HG03196 (cell line): ENCODE data around the gene ZNF865.

ENCODE experiments used
- ATAC-seq: cut with Tn5 transposase; IDR thresholded peaks from one replicate; pipeline ENCODE4 v1.9.1; 2021; ENCODE audit not compliant: unreplicated experiment

ZNF865 gene

DNA sequence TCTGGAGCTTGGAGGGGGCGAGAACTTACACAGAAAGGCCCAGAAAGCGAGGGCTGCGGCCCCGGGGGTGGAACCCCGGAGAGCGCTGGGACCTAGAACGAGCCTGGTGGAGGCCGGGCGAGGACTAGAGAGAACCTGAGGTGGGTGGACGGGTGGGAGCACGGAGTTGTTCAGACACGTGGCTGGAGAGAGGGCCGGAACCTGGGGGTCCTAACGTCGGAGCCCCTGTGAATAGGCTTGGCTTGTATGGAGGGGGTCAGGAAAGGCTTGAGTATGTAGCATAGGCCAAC is 38.4 kb downstream of the ZNF865 start:
- no peak for ATAC-seq

DNA sequence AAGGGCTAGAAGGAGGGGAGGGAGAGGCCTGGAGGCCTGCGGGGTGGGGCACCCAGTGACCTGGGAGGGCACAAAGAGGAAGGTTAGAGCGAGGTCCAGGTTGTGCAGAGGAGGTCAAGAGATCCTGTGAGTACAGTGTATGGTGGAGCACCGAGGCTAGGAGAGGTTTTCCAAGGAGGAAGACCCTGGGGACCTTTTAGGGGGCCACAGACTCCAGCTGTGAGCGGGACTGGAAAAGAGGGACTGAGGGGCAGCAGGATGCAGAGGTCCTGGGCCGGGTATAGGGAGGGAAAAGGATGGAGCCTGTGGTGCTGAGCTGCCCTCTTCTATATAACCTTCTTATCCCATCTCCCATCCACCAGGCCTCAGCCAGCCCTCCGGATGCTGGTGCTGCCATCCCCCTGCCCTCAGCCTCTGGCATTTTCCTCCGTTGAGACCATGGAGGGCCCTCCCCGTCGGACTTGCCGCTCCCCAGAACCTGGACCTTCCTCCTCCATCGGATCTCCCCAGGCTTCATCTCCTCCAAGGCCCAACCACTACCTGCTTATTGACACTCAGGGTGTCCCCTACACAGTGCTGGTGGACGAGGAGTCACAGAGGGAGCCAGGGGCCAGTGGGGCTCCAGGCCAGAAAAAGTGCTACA is 38.9 kb downstream of the ZNF865 start:
- ATAC-seq: no peak

DNA sequence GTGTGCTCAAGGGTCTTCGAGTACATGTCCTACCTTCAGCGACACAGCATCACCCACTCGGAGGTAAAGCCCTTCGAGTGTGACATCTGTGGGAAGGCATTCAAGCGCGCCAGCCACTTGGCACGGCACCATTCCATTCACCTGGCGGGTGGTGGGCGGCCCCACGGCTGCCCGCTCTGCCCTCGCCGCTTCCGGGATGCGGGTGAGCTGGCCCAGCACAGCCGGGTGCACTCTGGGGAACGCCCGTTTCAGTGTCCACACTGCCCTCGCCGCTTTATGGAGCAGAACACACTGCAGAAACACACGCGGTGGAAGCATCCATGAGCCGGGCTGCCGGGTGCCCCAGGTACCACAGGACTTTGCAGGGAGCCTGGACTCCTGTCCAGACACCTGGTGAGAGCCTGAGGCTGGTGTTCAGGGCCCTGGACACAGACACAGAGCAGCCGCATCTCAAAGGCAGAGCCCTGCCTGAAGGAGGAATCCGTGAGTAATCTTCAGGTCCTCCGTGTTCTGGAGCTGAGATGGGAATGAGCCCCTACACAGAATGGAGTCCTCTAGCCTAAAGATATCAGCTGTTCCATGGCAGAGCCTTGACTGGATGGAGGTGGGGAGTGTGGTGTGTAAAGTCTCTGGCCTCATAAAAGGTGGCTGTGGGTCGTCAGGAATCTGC is 39.5 kb downstream of the ZNF865 start:
- ATAC-seq: no peak

DNA sequence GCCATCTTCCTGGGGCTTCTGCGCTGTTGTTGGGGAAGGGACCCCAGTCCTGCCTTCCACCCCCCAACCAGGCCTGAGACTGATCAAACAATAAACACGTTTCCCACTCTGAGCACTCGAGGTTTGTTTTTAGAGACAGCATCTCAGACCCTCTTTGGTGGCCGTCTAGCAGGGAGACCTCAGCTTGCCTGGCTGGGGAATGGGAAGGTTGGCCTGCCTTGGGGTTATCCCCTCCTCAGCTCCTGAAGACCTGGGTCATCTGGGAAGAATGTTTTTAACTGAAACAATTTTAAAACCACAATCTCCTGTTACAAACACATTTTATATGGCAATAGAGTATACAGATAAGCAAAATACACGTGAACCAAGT is 40.0 kb downstream of the ZNF865 start:
- ATAC-seq: no peak

DNA sequence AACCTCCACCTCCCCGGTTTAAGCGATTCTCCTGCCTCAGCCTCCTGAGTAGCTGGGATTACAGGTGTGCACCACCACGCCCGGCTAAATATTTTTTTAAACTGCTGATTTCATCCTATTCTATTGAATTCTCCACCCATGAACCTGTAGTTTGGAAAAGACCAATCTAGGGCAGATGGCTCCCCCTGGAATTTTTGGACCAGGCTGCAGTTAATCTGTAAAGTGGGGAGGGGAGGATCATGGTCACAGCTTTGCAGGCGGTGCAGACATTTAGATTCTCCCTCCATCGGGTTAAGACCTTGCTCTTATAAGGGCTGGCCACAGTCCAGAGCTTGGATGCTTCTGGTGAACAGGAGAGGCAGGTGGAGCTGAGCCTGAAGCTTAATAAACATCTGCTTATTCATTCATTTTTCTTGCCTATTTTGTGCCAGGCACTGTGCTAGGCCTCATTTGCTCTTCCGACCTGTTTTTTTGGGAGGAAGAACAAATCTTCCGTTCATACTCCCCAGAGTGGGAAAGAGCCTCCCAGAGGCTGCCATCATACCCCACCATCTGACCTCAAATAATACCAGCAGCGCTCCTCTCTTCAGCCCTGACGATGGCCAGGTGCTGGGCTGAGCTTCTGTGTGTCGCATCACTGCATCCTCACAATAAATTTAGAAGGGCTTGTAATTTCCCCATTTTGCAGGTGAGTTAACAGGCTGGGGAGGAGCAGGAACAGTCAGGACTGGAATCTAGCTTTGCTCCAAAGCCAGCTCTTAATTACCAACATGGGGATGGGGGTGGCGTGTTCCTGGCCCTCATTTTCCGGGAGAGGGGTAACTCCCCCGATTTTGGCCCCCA is 41.7 kb downstream of the ZNF865 start:
- no peak for ATAC-seq

DNA sequence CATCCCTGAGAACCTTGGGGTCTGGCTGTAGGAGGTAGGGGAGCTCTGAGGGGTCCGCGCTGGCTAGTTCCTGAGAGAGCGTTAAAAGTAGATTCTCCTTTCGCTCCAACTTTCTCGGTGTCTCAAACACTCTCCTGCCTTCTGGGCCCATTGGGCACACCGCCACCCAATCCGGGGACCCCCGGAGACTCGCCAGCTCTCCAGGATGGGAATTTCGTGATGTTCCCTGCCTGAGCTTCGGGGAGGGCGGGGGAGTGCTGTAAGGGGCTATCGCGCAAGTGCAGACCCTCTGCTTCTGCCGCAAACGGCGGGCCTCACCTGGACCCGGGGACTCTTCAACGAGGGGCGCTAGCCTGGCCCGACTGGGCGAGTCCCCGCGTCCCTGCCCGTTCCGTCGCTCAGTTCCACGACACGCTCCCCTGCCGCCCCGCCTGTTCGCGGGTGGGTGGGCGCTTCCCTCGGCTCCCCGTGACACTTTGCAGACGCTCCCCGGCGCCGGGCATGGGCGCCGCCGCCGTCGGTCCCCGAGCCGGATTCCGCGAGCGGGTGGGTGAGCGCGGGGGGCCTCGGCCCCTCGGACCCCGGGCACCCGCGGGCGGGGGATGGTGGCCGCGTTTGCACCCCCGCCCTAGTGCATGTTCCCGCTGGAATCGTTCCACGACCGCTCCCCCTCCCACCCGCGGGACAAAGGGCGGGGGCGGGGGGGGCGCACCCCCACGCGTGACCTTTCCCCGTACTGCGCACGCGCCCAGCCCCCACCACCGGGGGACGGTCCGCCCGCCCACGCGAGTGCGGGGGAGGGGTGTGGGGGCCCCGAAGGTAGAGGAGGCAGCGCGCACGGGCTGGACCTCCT is 42.5 kb downstream of the ZNF865 start, which contains the start of gene CCDC106:
CCDC106 (plus strand) TSS at position 481 of the 853 bp plus-strand sequence. CDS start 835 bp downstream, outside the sequence.
- ATAC-seq: no peak

DNA sequence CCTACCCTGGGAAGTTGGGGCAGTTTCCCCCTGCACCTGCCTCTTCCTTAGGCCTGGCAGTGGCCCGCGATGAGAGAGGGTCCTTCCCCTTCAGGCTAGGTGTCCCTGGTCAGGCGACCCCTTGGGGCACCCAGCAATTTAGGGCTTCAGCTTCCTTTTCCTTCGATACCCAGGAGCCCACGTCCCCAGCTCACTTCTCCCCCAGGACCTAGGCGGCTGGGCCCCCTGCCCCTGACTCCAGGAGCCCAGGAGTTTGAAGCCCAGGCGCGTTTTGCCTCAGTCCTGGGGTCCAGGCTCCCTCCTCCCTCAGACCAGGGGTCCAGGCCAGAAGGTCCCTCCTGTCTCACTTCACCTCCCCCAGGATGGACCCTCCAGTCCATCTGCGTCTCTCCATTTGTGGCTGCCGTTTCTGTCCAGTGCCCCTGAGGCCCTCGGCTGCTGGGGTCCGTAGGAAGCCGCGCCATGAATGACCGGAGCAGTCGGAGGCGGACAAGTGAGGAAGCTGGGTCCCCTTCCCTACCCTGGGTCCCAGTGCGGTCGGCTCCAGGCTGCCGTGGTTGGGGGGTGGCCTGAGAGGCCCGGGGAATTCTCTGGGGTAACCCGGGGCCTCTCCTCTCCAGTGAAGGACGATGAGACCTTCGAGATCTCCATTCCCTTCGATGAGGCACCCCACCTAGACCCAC is 43.3 kb downstream of the ZNF865 start:
- ATAC-seq: no peak

DNA sequence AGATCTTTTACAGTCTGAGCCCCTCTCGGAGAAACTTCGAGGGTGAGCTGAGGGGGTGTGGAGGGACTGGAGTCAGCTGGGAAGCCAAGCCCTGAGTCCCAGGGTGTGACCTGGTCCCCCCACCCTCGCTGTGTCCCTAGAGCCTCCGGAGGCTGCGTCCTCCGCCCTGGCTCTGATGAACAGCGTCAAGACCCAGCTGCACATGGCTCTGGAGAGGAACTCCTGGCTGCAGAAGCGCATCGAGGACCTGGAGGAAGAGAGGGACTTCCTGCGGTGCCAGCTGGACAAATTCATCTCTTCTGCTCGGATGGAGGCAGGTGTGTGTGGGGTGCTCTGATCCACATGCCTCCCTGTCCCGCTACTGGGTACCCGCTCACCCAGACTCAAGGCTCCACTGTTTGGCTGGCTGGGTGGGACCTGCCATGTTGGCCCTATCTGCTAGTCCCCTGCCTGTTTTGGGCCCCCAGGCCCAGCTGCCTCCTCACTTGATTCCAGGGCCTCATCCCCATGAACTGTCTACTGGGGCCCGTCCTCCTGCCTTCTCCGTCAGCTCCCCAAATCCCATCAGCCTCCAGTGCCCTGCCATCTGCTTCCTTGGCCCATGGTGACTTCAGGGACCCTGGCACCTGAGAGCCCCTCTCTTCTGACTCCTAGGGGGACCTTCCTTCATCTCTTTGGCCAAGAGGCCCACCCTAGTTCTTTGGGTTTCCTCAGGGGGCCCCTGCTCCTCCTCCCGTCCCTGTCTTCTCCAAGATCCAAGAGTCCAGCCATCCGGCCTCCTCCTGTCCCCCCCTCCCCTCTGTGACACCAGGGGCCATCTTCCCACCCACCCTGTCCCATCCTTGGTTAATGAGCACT is 44.0 kb downstream of the ZNF865 start:
- no peak for ATAC-seq

DNA sequence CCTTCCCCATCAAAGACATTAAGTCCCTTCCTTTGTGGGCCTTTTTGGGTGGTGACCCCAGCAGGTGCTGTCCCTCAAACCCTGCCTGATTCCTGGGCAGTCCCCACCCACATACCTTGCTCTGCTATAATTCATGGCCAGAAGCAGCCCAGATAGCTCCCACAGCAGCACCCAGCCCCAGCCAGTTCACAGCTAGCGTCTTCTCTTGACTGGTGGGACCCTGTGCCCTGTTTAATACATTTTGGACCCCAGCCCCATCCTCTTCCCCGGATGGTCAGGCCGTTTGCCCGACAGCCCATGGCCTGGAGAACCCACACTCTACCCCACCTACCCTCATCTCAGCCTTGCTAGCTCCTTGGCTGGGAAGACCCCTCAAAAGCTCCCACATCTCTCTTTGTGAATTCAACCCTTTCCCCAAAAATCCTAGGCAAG is 44.7 kb downstream of the ZNF865 start:
- ATAC-seq: no peak

DNA sequence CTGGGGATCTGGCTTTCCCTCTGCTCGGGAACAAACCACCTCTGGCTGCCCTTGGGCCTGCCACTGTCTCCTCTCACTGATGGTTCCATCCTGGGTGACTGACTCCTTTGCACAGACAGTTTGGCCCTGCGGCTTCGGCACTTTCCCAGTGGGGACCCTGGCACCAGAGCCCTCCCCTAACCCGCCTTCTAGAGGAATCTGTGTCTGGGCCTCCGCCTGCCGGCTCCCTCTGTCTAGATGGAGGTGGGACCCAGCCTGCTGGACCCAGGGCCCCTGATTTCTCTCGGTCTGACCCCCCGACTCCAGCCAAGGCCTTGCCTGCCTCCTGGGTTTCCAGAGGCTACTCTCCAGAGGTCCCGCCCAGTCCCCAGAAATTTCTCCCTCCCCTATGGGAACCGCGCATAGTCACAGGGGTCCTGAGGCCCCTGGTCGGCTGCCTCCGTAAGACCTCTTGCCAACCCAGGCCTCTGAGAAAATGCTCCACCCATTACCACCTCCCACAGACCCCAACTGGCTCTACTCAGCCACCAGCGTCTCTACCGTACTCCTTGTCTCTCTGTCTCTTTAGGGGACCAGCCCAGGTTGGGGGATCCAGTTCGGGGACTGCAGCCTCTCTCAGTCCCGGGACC is 45.3 kb downstream of the ZNF865 start:
- ATAC-seq: no peak

DNA sequence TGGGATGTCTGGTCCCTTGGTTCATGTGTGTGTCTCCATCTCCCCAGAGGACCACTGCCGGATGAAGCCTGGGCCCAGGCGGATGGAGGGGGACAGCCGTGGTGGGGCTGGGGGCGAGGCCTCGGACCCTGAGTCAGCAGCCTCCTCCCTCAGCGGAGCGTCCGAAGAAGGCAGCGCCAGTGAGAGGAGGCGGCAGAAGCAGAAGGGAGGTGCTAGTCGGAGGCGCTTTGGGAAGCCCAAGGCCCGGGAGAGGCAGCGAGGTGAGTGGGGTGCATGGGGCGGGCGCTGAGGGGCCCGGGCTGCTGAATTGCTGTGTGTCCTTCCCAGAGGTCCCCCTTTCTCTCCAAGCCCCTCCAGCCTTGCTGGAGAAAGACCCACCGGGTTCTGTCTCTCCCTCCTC is 45.8 kb downstream of the ZNF865 start:
- ATAC-seq: no peak

DNA sequence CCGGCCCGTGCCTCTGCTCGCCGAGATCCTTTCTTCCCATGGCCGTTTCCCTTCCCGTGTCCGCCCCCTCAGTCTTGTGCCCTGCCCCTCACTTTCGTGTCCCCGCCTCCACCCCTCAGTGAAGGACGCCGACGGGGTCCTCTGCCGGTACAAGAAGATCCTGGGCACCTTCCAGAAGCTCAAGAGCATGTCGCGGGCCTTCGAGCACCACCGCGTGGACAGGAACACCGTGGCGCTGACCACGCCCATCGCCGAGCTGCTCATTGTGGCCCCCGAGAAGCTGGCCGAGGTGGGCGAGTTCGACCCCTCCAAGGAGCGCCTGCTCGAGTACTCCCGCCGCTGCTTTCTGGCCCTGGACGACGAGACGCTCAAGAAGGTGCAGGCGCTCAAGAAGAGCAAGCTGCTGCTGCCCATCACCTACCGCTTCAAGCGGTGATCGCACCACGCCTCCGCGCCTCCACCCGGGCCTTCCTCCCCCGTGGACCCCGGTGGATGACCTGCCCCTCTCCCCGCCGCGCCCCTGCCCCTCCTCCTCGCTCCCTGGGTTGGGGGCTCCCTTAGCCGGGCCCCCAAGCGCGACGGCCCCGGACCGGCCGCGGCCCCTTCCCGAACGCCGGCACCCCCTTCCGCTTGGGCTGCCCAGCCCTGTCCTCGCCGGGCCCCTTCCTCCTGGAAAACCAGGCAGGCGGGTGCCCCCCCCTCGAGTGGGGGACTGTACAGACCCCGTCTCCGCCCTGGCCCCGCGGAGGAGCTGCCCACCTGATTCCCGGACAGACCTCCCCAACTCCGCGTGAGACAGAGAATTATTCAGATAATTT is 47.1 kb downstream of the ZNF865 start:
- ATAC-seq: no peak

DNA sequence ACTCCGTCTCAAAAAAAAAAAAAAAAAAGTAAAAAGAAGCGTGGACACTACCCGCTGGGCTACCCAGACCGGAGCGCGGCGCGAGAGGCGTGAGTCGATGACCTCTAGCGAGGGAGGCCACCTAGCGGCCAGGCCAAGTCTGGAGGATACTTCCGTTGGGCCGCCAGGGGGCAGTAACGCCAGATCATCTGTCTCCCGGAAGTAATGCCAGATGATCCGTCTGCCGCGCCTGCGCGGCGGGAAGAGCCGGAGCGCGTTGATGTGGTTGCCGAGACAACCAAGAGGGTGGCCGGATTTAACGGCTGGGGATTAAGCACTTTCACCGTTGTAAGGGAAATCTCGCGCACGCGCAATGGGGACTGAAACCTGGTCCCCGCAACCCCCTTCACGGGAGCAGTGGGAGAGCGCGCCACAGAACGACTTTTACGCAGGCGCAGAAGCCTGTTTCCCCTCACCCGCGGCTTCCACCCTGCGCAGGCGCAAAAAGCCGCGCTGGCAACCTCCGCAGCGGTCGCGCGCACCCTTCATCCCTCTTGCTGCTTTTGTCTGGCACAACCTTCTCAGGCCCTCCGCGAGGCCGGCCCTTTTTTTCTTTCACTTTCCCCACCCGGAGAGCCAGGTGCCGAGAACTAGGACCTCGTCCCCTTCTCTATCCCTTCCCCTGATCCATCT is 48.3 kb downstream of the ZNF865 start:
- peak; percentile 41 for ATAC-seq

DNA sequence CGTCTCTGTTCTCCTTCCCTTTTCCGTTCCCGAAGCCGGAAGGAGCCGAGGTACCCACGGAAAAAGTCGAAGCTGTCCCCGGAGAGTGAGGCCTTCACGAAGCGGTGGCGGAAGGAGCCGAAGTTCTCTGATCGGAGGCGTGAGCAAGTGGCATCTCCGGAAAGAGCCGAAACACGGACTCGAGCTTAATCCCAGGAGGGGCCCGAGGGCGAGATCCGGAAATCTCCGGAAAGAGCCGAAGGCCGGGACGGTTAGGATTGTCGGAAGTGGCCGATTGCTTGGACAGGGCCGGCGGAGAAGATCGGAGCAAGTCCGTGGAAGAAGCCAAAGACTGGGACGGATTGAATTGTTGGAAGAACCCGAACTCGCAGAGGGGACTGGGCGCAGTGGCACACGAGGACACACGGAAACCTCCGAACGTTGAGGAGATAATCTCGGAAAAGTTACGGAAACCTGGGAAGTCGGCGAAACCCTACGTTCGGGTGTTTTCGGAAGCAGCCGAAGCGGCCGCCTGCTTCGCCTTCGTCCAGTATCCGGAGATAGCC is 48.9 kb downstream of the ZNF865 start:
- peak; percentile 62 for ATAC-seq

DNA sequence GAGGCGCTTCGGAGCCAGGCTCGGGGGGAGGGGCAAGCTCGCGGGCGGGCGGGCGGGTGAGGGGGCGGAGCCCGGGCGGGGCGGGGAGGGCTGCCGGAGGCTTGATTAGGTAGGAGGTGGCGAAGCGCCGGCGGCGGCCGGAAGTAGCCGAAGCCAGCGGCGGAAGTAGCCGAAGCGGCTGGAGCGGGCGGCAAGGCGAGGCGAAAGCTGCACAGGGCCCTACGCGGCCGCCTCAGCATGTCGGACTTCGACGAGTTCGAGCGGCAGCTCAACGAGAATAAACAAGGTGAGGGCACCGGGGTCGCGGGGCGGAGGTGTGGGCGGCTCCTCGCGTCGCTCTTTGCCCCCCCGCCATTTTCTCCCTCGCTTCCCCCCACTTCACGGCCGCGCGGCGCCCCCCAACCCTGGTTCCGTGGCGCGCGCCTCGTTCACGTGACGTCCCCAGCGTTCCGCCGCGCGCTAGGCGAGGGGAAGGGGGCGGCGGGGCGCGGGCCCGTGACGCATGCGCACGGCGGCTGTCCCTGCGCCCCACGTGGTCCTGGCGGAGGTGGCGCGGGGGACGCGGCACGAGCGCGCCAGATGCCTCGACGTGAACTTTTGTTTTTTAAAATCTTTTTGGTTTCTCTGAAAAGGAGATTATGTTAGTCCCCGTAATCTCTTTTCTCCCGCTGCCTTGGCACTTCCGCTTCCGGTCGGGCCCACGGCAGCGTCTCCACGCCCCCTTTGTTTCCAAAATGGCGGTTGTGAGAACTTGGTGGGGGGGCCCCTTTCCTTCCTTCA is 49.6 kb downstream of the ZNF865 start, which contains the start of gene U2AF2:
U2AF2 (plus strand) TSS at position 168 of the 780 bp plus-strand sequence; CDS start at position 238, 70 bp downstream.
- ATAC-seq: peak; percentile 32

DNA sequence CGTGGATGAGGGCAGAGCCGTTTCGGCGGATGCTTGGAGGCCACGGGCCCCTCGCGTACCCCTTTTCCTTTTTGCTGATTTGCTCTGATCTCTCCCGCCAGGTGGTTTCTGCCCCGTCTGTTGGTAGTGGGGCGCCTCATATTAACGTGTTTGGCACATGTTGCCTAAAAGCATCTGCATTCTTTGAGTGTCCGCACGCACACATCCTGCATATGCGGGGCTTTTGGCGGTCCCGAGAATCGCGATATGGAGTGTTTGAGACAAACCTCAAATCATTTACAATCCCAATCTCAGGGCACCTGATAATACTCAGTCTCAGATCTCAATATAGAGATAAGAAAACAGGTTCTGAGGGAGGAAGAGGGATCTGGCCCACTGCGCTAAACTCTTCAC is 50.2 kb downstream of the ZNF865 start:
- no peak for ATAC-seq

DNA sequence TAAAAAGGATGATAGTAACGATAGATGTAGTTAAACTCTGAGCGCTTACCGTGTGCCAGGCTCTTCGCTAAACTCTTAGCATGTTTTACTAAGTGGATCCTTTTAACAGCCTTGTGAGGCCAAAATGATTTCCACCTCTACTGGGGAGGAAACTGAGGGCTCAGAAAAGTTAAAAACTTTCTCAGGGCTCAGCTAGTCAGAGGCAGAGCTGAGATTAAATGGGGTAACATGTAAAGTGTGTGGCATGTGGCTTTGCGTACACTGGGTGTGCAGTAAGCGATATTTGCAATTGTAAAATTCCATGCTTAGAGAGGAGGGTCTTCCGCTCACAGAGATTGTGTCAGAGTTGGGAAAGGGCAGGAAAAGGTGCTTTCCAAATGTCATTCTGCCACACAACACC is 51.1 kb downstream of the ZNF865 start:
- no peak for ATAC-seq
